MM.1S (cell line): ENCODE results near the gene ARPC1A.

Experiments used
- DNase-seq: peaks from one replicate; pipeline ENCODE4 v3.0.0-alpha.2; 2015
- H2AFZ ChIP-seq: fragments of 300-600 bp; sonication (generic); 2 replicates; pipeline ENCODE4 v1.6.0; 2016; ENCODE audit warnings: antibody characterized with exemption, low read length
- H3F3A ChIP-seq: fragments of 300-600 bp; sonication (generic); 2 replicates; pipeline ENCODE4 v1.6.1; 2016; ENCODE audit warnings: mild to moderate bottlenecking, antibody characterized with exemption, low read length, moderate library complexity, mixed read lengths; ENCODE audit not compliant: insufficient read depth
- H3K27ac ChIP-seq: fragments of 300-600 bp; sonication (generic); 2 replicates; pipeline ENCODE4 v1.5.1; 2016; ENCODE audit warnings: mild to moderate bottlenecking, low read length
- H3K27me3 ChIP-seq: fragments of 300-600 bp; sonication (generic); replicated peaks from 2 replicates; pipeline ENCODE4 v1.6.0; 2016; ENCODE audit warnings: low read length; ENCODE audit not compliant: insufficient read depth
- H3K36me3 ChIP-seq: fragments of 300-600 bp; sonication (generic); replicated peaks from 2 replicates; pipeline ENCODE4 v1.6.1; 2016; ENCODE audit warnings: mild to moderate bottlenecking, low read length, mixed read lengths; ENCODE audit not compliant: insufficient read depth
- H3K4me1 ChIP-seq: fragments of 300-600 bp; sonication (generic); 2 replicates; pipeline ENCODE4 v1.6.1; 2016; ENCODE audit warnings: low read length, mixed read lengths
- H3K4me2 ChIP-seq: fragments of 300-600 bp; sonication (generic); 2 replicates; pipeline ENCODE4 v1.6.0; 2016; ENCODE audit warnings: low read depth, low read length
- H3K4me3 ChIP-seq: fragments of 300-600 bp; sonication (generic); 2 replicates; pipeline ENCODE4 v1.5.1; 2016; ENCODE audit warnings: low read length, mixed read lengths
- H3K79me2 ChIP-seq: fragments of 300-600 bp; sonication (generic); 2 replicates; pipeline ENCODE4 v1.6.1; 2016; ENCODE audit warnings: mixed run types, low read length, mixed read lengths
- H3K9ac ChIP-seq: fragments of 300-600 bp; sonication (generic); 2 replicates; pipeline ENCODE4 v1.6.1; 2016; ENCODE audit warnings: low read length, mixed read lengths
- H3K9me2 ChIP-seq: fragments of 300-600 bp; sonication (generic); replicated peaks from 2 replicates; pipeline ENCODE4 v1.6.1; 2016; ENCODE audit warnings: mild to moderate bottlenecking, low read length, mixed read lengths; ENCODE audit not compliant: insufficient read depth
- H3K9me3 ChIP-seq: fragments of 300-600 bp; sonication (generic); replicated peaks from 2 replicates; pipeline ENCODE4 v1.6.1; 2016; ENCODE audit warnings: mild to moderate bottlenecking, low read length, mixed read lengths; ENCODE audit not compliant: insufficient read depth
- H4K20me1 ChIP-seq: fragments of 300-600 bp; sonication (generic); 2 replicates; pipeline ENCODE4 v1.6.1; 2016; ENCODE audit warnings: mild to moderate bottlenecking, low read length, moderate library complexity, mixed read lengths; ENCODE audit not compliant: insufficient read depth
- CTCF ChIP-seq: fragments of 300-600 bp; sonication (generic); IDR thresholded peaks from 2 replicates; pipeline ENCODE4 v1.5.1; 2016; ENCODE audit warnings: antibody characterized with exemption, low read length, mixed read lengths
- EZH2 ChIP-seq: fragments of 300-600 bp; sonication (generic); optimal IDR thresholded peaks from 2 replicates; pipeline ENCODE3; 2017; ENCODE audit warnings: low read depth, mild to moderate bottlenecking, antibody characterized with exemption, low read length, mixed read lengths
- EZH2phosphoT487 ChIP-seq: fragments of 300-600 bp; sonication (generic); IDR thresholded peaks from 2 replicates; pipeline ENCODE4 v1.6.1; 2018; ENCODE audit warnings: antibody characterized with exemption, low read length

The ARPC1A gene

DNA sequence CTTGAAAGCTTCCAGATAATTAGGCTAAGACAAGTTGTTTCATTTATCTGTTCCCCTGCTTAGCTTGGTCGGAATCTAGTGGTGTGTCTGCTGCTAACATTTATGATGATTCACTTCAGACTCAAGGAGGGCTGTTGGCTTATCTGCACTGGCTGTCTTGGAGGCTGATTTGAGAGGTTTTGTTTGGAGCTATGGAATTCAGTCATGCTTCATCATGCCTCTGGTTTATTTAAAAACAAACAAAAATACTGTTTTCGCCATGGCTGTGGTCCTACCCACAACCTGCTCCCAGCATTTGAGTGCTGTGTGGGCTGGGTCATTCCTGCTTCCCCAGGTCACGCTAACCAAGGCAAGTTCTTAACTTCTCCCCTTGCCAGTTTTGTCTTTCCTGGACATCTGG lies 37.1 kb downstream of the ARPC1A start:
- Histone ChIP-seq H3F3A (no peaks in the 10 kb centered on the region), H3K36me3 (0 out of 2 replicates have a peak, but pooled peaks cover 3% of the 10 kb centered on the region), H3K79me2 (no peaks in the 10 kb centered on the region), H3K9me2 (no peaks in the 10 kb centered on the region), H3K4me1 (no peaks in the 10 kb centered on the region), H2AFZ (no peak overlapping the region), H3K9ac (no peak overlapping the region), H3K27ac (no peak overlapping the region), H3K4me2 (no peak overlapping the region), H3K4me3 (no peak overlapping the region), H3K27me3 (no peaks in the 10 kb centered on the region), H4K20me1 (no peaks in the 10 kb centered on the region), H3K9me3 (no peaks in the 10 kb centered on the region)
- DNase-seq = no peak
- TF ChIP-seq EZH2 (no peak), EZH2phosphoT487 (no peak), CTCF (no peak)

GRCh38 chr7:99363286-99363685 lies 37.6 kb downstream of the ARPC1A start:
- Histone ChIP-seq H3K4me2 (no peak overlapping the region), H2AFZ (no peak overlapping the region), H3K9me2 (no peaks in the 10 kb centered on the region), H3K4me3 (no peak overlapping the region), H3K27me3 (no peaks in the 10 kb centered on the region), H3K79me2 (no peaks in the 10 kb centered on the region), H3K9ac (no peak overlapping the region), H3K36me3 (no peaks in the 10 kb centered on the region), H3F3A (no peaks in the 10 kb centered on the region), H3K4me1 (no peaks in the 10 kb centered on the region), H3K9me3 (no peaks in the 10 kb centered on the region), H3K27ac (no peak overlapping the region), H4K20me1 (no peaks in the 10 kb centered on the region)
- no peak for DNase-seq
- TF ChIP-seq EZH2phosphoT487 (no peak), CTCF (no peak), EZH2 (no peak)

DNA sequence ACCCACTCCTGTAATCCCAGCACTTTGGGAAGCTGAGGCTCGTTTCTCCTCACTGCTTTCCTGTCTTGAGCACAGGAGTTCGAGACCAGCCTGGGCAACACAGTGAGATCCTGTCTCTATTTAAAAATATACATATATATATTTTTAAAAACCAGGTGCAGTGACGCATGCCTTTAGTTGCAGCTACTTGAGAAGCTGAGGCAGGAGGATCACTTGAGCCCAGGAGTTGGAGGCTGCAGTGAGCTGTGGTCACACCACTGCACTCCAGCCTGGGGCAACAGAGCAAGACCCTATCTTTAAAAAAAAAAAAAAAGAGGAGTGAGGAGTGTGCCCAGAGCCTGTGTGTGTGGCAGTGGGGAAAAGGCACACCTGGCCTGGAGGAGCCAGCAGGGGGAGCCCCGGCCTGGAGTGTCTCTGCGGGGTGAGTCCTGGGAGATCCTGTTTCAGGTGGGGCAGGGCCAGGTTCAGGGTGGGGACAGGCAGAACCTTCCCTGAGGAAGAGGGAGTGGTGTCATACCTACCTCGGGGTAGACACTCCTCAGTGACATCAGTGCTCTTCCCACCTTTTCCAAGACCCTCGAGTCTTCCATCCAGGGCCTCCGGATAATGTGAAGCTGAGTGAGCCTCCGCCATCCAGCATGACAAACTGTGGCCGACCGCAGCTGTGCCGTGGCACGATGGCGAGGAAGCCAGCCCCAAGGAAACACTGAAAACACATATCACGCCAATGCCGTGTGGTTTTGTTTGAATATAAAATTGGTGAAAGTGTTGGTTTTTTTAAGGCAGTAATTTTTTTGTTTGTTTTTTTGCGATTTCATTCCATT lies 39.8 kb downstream of the ARPC1A start:
- Histone ChIP-seq H4K20me1 (no peaks in the 10 kb centered on the region), H3K9me2 (no peaks in the 10 kb centered on the region), H3K4me1 (no peaks in the 10 kb centered on the region), H3K36me3 (no peaks in the 10 kb centered on the region), H2AFZ (no peak overlapping the region), H3K27me3 (no peaks in the 10 kb centered on the region), H3K79me2 (no peaks in the 10 kb centered on the region), H3K27ac (no peak overlapping the region), H3K4me2 (no peak overlapping the region), H3F3A (no peaks in the 10 kb centered on the region), H3K9me3 (no peaks in the 10 kb centered on the region), H3K9ac (no peak overlapping the region), H3K4me3 (no peak overlapping the region)
- peak; percentile 36 for DNase-seq
- TF ChIP-seq CTCF = peak; percentile 57
- no peak for TF ChIP-seq EZH2
